ENCODE measurements around the gene GORAB. TPM values are rescaled to one million over a fixed set of nuclear protein-coding genes. Genes with fewer than 3 reads are reported as not detected.
A peak's percentile ranks its signal among the peaks of the same experiment; 100 is the strongest.

Gene GORAB
- total and polyA plus RNA-seq, 2 of the 4 experiments (the other 2 are of a cell fraction): 11.3 to 14.0 TPM

DNA sequence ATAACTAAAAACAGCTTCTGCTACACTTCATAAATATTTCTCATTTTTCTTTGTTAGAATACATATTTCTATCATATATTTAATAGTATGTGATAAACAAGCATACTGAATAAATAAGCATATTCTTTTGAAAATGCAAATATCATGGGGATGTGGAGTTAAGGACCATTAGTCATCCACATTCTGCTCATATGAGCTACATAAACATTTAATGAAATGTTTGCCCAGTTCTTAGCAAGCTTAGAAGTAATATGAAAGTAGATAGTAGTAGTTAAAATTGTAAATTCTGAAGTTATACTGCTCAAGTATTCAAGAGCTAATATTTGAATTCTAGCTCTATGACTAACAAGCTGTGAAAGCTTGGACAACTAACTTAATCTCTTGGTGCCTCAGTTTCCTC, 10.1 kb upstream of the GORAB start:
- ChIA-PET CTCF (interaction anchor here (1.2 kb wide), 1 partner anchor 8 kb away, joined by 4 read pairs; no protein-coding TSS in a partner anchor), POLR2A (ENCODE audit: unreplicated experiment) (interaction anchor here (0.6 kb wide), 1 partner anchor 114 kb away, joined by 5 read pairs; no protein-coding TSS in a partner anchor)
- H4K5ac ChIP-seq (ENCODE audit: low read depth, low read length): no peak overlapping the region
- no peak for TF ChIP-seq MXI1 (IDR thresholded peaks at IDR 0.05; ENCODE audit: borderline replicate concordance, low read depth, low read length)
- no peak for TF ChIP-seq MAZ (IDR thresholded peaks at IDR 0.05; ENCODE audit: borderline replicate concordance, low read depth, low read length)
- TF ChIP-seq USF2 (IDR thresholded peaks at IDR 0.05; ENCODE audit: low read depth, low read length): no peak
- no peak for TF ChIP-seq MAFK (IDR thresholded peaks at IDR 0.05; ENCODE audit: low read depth, low read length)
- TF ChIP-seq, protein P1, sequence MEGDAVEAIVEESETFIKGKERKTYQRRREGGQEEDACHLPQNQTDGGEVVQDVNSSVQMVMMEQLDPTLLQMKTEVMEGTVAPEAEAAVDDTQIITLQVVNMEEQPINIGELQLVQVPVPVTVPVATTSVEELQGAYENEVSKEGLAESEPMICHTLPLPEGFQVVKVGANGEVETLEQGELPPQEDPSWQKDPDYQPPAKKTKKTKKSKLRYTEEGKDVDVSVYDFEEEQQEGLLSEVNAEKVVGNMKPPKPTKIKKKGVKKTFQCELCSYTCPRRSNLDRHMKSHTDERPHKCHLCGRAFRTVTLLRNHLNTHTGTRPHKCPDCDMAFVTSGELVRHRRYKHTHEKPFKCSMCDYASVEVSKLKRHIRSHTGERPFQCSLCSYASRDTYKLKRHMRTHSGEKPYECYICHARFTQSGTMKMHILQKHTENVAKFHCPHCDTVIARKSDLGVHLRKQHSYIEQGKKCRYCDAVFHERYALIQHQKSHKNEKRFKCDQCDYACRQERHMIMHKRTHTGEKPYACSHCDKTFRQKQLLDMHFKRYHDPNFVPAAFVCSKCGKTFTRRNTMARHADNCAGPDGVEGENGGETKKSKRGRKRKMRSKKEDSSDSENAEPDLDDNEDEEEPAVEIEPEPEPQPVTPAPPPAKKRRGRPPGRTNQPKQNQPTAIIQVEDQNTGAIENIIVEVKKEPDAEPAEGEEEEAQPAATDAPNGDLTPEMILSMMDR (conservative IDR thresholded peaks at IDR 0.05; ENCODE audit: low read depth, low read length): no peak
- no peak for TF ChIP-seq RFX5 (IDR thresholded peaks at IDR 0.05; ENCODE audit: low read depth, low read length)
- TF ChIP-seq POLR2A (IDR thresholded peaks at IDR 0.05; ENCODE audit: low read depth, low read length): no peak
- no peak for TF ChIP-seq RCOR1 (IDR thresholded peaks at IDR 0.05; ENCODE audit: insufficient replicate concordance, low read length)
- TF ChIP-seq FOS (IDR thresholded peaks at IDR 0.05; ENCODE audit: low read depth, low read length): no peak
- no peak for TF ChIP-seq BHLHE40 (IDR thresholded peaks at IDR 0.05; ENCODE audit: low read depth, low read length)
- no peak for TF ChIP-seq CHD1 (IDR thresholded peaks at IDR 0.05; ENCODE audit: low read depth, low read length)
- TF ChIP-seq RAD21 (IDR thresholded peaks at IDR 0.05; ENCODE audit: low read length): no peak
- TF ChIP-seq, protein P2, sequence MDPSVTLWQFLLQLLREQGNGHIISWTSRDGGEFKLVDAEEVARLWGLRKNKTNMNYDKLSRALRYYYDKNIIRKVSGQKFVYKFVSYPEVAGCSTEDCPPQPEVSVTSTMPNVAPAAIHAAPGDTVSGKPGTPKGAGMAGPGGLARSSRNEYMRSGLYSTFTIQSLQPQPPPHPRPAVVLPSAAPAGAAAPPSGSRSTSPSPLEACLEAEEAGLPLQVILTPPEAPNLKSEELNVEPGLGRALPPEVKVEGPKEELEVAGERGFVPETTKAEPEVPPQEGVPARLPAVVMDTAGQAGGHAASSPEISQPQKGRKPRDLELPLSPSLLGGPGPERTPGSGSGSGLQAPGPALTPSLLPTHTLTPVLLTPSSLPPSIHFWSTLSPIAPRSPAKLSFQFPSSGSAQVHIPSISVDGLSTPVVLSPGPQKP (IDR thresholded peaks at IDR 0.05; ENCODE audit: borderline replicate concordance, low read depth, low read length): no peak
- TF ChIP-seq SMC3 (IDR thresholded peaks at IDR 0.05; ENCODE audit: low read depth, low read length): no peak
- H3K4ac ChIP-seq (ENCODE audit: low read depth, low read length): no peak overlapping the region
- H3K14ac ChIP-seq (replicated peaks; ENCODE audit: low read depth, low read length): no peak overlapping the region
- H3K79me1 ChIP-seq (ENCODE audit: low read depth in 1 of 2, low read length in 2 of 2): peaks cover 0 to 3% of the 10 kb centered on the region in 2 experiments; a peak in 1 of 4 replicates
- H2BK120ac ChIP-seq (ENCODE audit: low read depth, low read length): peak overlapping the region; percentile 26; the same call in 1 of the 2 replicates
- H2BK20ac ChIP-seq (ENCODE audit: low read depth, low read length): no peak overlapping the region
- H3K9me1 ChIP-seq (ENCODE audit: insufficient read depth, low read length): 0 out of 2 replicates have a peak, but pooled peaks cover 2% of the 10 kb centered on the region
- H4K20me1 ChIP-seq (ENCODE audit: insufficient read depth, low read length): no peaks in the 10 kb centered on the region
- no TSS peak for BruUV-seq (replicated peaks)
- peak; percentile 89 for ATAC-seq (ENCODE audit: low read depth)
- H3K4me1 ChIP-seq (ENCODE audit: control insufficient read depth, insufficient read depth, low read length): peaks cover 8% of the 10 kb centered on the region; the same call in 1 of the 2 replicates
- intact Hi-C loops (cut with micrococcal nuclease): no loop called here
- no peaks in the 10 kb centered on the region for H3K9me3 ChIP-seq (ENCODE audit: control insufficient read depth, insufficient read depth, low read length)
- no peak overlapping the region for H4K91ac ChIP-seq (ENCODE audit: insufficient read depth, low read depth, low read length)
- no peak overlapping the region for H2BK15ac ChIP-seq (ENCODE audit: low read depth, low read length)
- H3K4me2 ChIP-seq (ENCODE audit: low read depth, low read length): no peak overlapping the region
- no peak overlapping the region for H3K23ac ChIP-seq (ENCODE audit: low read depth, low read length)
- H4K8ac ChIP-seq (ENCODE audit: low read depth in 2 of 2, low read length in 2 of 2): no peak overlapping the region; a peak in 1 of 4 replicates
- H2AFZ ChIP-seq (replicated peaks; ENCODE audit: low read length, poor library complexity): no peak overlapping the region
- H3K27ac ChIP-seq (ENCODE audit: insufficient read depth, low read length): no peak overlapping the region
- no peak overlapping the region for H2AK9ac ChIP-seq (replicated peaks; ENCODE audit: low read depth, low read length, poor library complexity)
- no peaks in the 10 kb centered on the region for H3K27me3 ChIP-seq (ENCODE audit: control insufficient read depth, insufficient read depth, low read length)
- no peak overlapping the region; the same call in 1 of the 2 replicates for H3K56ac ChIP-seq (ENCODE audit: extremely low read depth, insufficient read depth, low read length)
- no peak overlapping the region for H3K9ac ChIP-seq (ENCODE audit: low read depth, low read length)
- dilution Hi-C loops (cut with HindIII; ENCODE audit: low sequenced_read_pairs, unreplicated experiment): no loop called here
- H3K36me3 ChIP-seq (ENCODE audit: control insufficient read depth, insufficient read depth, low read length): no peaks in the 10 kb centered on the region
- H2BK5ac ChIP-seq (ENCODE audit: low read depth, low read length, poor library complexity, severe bottlenecking): peak overlapping the region; percentile 75
- H3K4me3 ChIP-seq (ENCODE audit: insufficient read depth, low read depth, low read length): no peak overlapping the region
- DNase-seq: peak; percentile 79
- no peak overlapping the region for H2AK5ac ChIP-seq (ENCODE audit: low read depth, low read length)
- in situ Hi-C loops (cut with MboI; ENCODE audit: low sequenced_read_pairs): no loop called here
- H3K18ac ChIP-seq (ENCODE audit: low read depth, low read length): no peak overlapping the region
